Panc1 (cell line): Measurements from ENCODE around the gene ROR1. TPM values are rescaled to one million over a fixed set of nuclear protein-coding genes. Genes with fewer than 3 reads are reported as not detected.

ENCODE experiments used
- ATAC-seq: fragments of 200-7000 bp; cut with Tn5 transposase; 2 replicates; pipeline ENCODE4 v1.9.1; 2020; ENCODE audit warnings: mild to moderate bottlenecking, moderate library complexity
- BruUV-seq: library from RNA; stranded (reverse); fragments of 400-500 nt; replicated peaks from 2 replicates; lab custom pipeline; 2021; lab: Mats Ljungman, UMichigan
- CTCF ChIA-PET: fragments of 300-600 bp; sonication (Branson Sonifier 250); formaldehyde crosslinking; loops from one replicate; lab custom pipeline; 2022; ENCODE audit warnings: antibody characterized with exemption; lab: Charles Lee
- POLR2A ChIA-PET: fragments of 300-600 bp; sonication (Branson Sonifier 250); formaldehyde crosslinking; loops from one replicate; lab custom pipeline; 2022; ENCODE audit warnings: antibody characterized with exemption; lab: Charles Lee
- DNase-seq: peaks from one replicate; pipeline ENCODE4 v3.0.0-alpha.2; 2010; ENCODE audit warnings: low read depth, low spot score
- H3K27ac ChIP-seq: 2 replicates; pipeline ENCODE4 v1.5.1; 2011; ENCODE audit warnings: mild to moderate bottlenecking, low read length, inconsistent platforms
- H3K27me3 ChIP-seq: fragments of 200-500 bp; sonication (Bioruptor generic); 2 replicates; pipeline ENCODE4 v1.6.0; 2014; ENCODE audit warnings: low read length, inconsistent platforms; ENCODE audit not compliant: control insufficient read depth, insufficient read depth
- H3K36me3 ChIP-seq: fragments of 200-500 bp; sonication (Bioruptor generic); 2 replicates; pipeline ENCODE4 v1.5.1; 2014; ENCODE audit warnings: inconsistent platforms, mild to moderate bottlenecking, low read length, moderate library complexity; ENCODE audit not compliant: control insufficient read depth, insufficient read depth
- H3K4me1 ChIP-seq: 2 replicates; pipeline ENCODE4 v1.5.1; 2011; ENCODE audit warnings: inconsistent platforms, mild to moderate bottlenecking, low read length, moderate library complexity; ENCODE audit not compliant: control insufficient read depth, insufficient read depth
- H3K4me3 ChIP-seq, 2 experiments: 2 replicates each; pipeline ENCODE4 v1.5.1; 2011 to 2012; ENCODE audit warnings: low read depth in 2 of 2, low read length in 2 of 2, mild to moderate bottlenecking in 2 of 2, inconsistent platforms in 1 of 2, moderate library complexity in 1 of 2
- H3K9me3 ChIP-seq: fragments of 200-500 bp; sonication (Bioruptor generic); 2 replicates; pipeline ENCODE4 v1.5.1; 2014; ENCODE audit warnings: low read depth, mild to moderate bottlenecking, inconsistent platforms, low read length, moderate library complexity; ENCODE audit not compliant: control insufficient read depth, insufficient read depth
- POLR2AphosphoS5 ChIP-seq: IDR thresholded peaks from 2 replicates; pipeline ENCODE4 v1.6.1; 2012; ENCODE audit warnings: mild to moderate bottlenecking, low read depth, low read length, moderate library complexity
- SIN3A ChIP-seq: IDR thresholded peaks from 2 replicates; pipeline ENCODE4 v1.6.1; 2012; ENCODE audit warnings: low read depth, mild to moderate bottlenecking, low read length, moderate library complexity, borderline replicate concordance; ENCODE audit not compliant: insufficient read depth
- TCF7L2 ChIP-seq: IDR thresholded peaks from 2 replicates; pipeline ENCODE4 v1.6.1; 2011; ENCODE audit warnings: mild to moderate bottlenecking, low read depth, low read length, inconsistent platforms
- in situ Hi-C: cut with HindIII; loops from 2 replicates; pipeline ENCODE4 v1.10.0; 2016; ENCODE audit warnings: low sequenced_read_pairs, low pct_unique_long_range_greater_than_20kb
- intact Hi-C: fragments of 100-400 bp; cut with micrococcal nuclease; formaldehyde crosslinking; loops from one replicate; pipeline ENCODE4 v1.10.0; 2022; ENCODE audit not compliant: unreplicated experiment
- total RNA-seq: library from RNA; stranded (reverse); gene quantifications from one replicate; pipeline ENCODE4 v1.2.1, GENCODE V29; 2021; ENCODE audit not compliant: unreplicated experiment
- TF ChIP-seq, protein P1 (sequence below): fragments of 450-650 bp; IDR thresholded peaks from 2 replicates; pipeline ENCODE4 v1.5.1; 2017; ENCODE audit warnings: mild to moderate bottlenecking
- TF ChIP-seq, protein P2 (sequence below), 2 experiments: IDR thresholded peaks; 2 replicates each; pipeline ENCODE4 v1.6.1; 2011 to 2012; ENCODE audit warnings: low read depth in 2 of 2, control low read depth in 1 of 2, low read length in 1 of 2, mild to moderate bottlenecking in 1 of 2, moderate library complexity in 1 of 2; ENCODE audit not compliant: insufficient read depth in 1 of 2

Gene ROR1
- total RNA-seq, 1 experiment from 2014 or later, result 19.3 TPM

DNA sequence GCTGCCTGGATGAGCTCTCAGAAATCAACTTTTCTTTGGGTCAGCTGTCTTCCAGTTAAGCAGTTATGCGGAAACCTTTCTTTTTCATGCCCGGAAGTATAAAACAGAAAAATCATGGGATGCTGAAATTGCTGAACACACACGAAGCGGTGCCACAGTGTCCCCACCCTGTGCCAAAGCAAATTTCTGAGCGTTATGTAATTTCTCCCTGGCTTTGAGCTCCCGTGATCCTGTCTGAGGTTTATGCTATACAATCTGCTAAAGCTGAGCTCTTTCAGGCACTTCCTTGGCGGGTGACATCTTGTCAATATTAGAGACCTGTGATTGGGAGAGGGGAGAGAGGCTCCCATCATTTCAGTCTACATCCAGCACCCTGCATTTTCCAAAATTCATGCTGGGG is 201.7 kb downstream of the ROR1 start:
- H3K4me3 ChIP-seq, result no peak overlapping the region
- no peak overlapping the region for H3K27ac ChIP-seq
- H3K4me1 ChIP-seq, result no peaks in the 10 kb centered on the region
- CTCF ChIA-PET, result interaction anchor here (0.5 kb wide), 1 partner anchor 161 kb away, joined by 5 read pairs; no protein-coding TSS in a partner anchor
- no peaks in the 10 kb centered on the region for H3K27me3 ChIP-seq
- no peaks in the 10 kb centered on the region for H3K36me3 ChIP-seq
- no TSS peak for BruUV-seq
- no peaks in the 10 kb centered on the region for H3K9me3 ChIP-seq
- no peak for DNase-seq
- intact Hi-C loops (no loop called here), in situ Hi-C loops (no loop called here)
- ATAC-seq, result no peak
- POLR2A ChIA-PET, result no interaction called here
- no peak for TF ChIP-seq POLR2AphosphoS5
- TF ChIP-seq, protein P1, sequence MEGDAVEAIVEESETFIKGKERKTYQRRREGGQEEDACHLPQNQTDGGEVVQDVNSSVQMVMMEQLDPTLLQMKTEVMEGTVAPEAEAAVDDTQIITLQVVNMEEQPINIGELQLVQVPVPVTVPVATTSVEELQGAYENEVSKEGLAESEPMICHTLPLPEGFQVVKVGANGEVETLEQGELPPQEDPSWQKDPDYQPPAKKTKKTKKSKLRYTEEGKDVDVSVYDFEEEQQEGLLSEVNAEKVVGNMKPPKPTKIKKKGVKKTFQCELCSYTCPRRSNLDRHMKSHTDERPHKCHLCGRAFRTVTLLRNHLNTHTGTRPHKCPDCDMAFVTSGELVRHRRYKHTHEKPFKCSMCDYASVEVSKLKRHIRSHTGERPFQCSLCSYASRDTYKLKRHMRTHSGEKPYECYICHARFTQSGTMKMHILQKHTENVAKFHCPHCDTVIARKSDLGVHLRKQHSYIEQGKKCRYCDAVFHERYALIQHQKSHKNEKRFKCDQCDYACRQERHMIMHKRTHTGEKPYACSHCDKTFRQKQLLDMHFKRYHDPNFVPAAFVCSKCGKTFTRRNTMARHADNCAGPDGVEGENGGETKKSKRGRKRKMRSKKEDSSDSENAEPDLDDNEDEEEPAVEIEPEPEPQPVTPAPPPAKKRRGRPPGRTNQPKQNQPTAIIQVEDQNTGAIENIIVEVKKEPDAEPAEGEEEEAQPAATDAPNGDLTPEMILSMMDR, result no peak
- TF ChIP-seq, protein P2, sequence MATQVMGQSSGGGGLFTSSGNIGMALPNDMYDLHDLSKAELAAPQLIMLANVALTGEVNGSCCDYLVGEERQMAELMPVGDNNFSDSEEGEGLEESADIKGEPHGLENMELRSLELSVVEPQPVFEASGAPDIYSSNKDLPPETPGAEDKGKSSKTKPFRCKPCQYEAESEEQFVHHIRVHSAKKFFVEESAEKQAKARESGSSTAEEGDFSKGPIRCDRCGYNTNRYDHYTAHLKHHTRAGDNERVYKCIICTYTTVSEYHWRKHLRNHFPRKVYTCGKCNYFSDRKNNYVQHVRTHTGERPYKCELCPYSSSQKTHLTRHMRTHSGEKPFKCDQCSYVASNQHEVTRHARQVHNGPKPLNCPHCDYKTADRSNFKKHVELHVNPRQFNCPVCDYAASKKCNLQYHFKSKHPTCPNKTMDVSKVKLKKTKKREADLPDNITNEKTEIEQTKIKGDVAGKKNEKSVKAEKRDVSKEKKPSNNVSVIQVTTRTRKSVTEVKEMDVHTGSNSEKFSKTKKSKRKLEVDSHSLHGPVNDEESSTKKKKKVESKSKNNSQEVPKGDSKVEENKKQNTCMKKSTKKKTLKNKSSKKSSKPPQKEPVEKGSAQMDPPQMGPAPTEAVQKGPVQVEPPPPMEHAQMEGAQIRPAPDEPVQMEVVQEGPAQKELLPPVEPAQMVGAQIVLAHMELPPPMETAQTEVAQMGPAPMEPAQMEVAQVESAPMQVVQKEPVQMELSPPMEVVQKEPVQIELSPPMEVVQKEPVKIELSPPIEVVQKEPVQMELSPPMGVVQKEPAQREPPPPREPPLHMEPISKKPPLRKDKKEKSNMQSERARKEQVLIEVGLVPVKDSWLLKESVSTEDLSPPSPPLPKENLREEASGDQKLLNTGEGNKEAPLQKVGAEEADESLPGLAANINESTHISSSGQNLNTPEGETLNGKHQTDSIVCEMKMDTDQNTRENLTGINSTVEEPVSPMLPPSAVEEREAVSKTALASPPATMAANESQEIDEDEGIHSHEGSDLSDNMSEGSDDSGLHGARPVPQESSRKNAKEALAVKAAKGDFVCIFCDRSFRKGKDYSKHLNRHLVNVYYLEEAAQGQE (IDR thresholded peaks at IDR 0.05; ENCODE audit: insufficient read depth in 1 of 2, low read depth in 2 of 2, low read length in 1 of 2), result no peak
- no peak for TF ChIP-seq SIN3A
- no peak for TF ChIP-seq TCF7L2

DNA sequence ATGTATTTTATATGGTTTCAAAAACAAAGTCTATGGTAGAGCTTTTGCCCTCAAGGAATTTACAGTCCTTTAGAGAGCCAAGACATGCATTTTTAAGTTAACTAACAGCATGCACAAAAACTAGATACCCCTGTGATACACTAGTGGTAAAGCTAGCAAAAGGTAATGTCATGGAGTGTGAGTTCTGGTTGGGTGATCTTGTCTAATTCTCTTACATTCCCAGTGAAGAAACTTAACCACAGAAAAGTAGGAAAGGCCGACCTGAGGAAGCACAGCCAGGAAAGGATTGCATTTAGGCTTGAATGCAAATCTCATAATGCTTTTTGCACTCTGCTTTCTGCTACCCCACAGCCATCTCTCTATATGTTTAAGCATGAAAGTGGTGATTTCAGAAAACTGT is 202.2 kb downstream of the ROR1 start:
- H3K4me1 ChIP-seq, result no peaks in the 10 kb centered on the region
- ChIA-PET POLR2A (no interaction called here), CTCF (no interaction called here)
- H3K27ac ChIP-seq, result no peak overlapping the region
- no peak overlapping the region for H3K4me3 ChIP-seq
- in situ Hi-C loops (no loop called here), intact Hi-C loops (no loop called here)
- H3K9me3 ChIP-seq, result no peaks in the 10 kb centered on the region
- BruUV-seq, result no TSS peak
- DNase-seq (no peak), ATAC-seq (no peak)
- H3K36me3 ChIP-seq, result no peaks in the 10 kb centered on the region
- H3K27me3 ChIP-seq, result no peaks in the 10 kb centered on the region
- TF ChIP-seq SIN3A (no peak), POLR2AphosphoS5 (no peak), TCF7L2 (no peak)
- TF ChIP-seq, protein P1, result no peak
- TF ChIP-seq, protein P2 (IDR thresholded peaks at IDR 0.05; ENCODE audit: insufficient read depth in 1 of 2, low read depth in 2 of 2, low read length in 1 of 2), result no peak
